A673 (cell line): ENCODE measurements around the gene CAMK2G. TPM values are rescaled to one million over a fixed set of nuclear protein-coding genes. Genes with fewer than 3 reads are reported as not detected.

ENCODE experiments used
- BruUV-seq: library from RNA; stranded (reverse); fragments of 400-500 nt; replicated peaks from 2 replicates; lab custom pipeline; 2021; lab: Mats Ljungman, UMichigan
- CTCF ChIA-PET: fragments of 300-600 bp; sonication (Branson Sonifier 250); formaldehyde crosslinking; loops from one replicate; lab custom pipeline; 2022; ENCODE audit warnings: antibody characterized with exemption; lab: Charles Lee
- POLR2A ChIA-PET: fragments of 300-600 bp; sonication (Branson Sonifier 250); formaldehyde crosslinking; loops from one replicate; lab custom pipeline; 2022; ENCODE audit warnings: antibody characterized with exemption; ENCODE audit not compliant: low non-redundant PET; lab: Charles Lee
- DNase-seq: peaks from one replicate; pipeline ENCODE4 v3.0.0-alpha.2; 2015; ENCODE audit warnings: low spot score
- H3K27ac ChIP-seq: fragments of 200-600 bp; sonication (generic); 2 replicates; pipeline ENCODE4 v1.5.1; 2016; ENCODE audit warnings: mixed run types, low read depth, mild to moderate bottlenecking, mixed read lengths, antibody characterized with exemption, low read length; ENCODE audit not compliant: poor library complexity, severe bottlenecking
- H3K27me3 ChIP-seq: fragments of 200-600 bp; sonication (generic); replicated peaks from 2 replicates; pipeline ENCODE4 v1.6.1; 2017; ENCODE audit warnings: mixed run types, low read depth, mild to moderate bottlenecking, mixed read lengths, antibody characterized with exemption, low read length; ENCODE audit not compliant: insufficient read depth, poor library complexity
- H3K36me3 ChIP-seq: fragments of 200-600 bp; sonication (generic); 2 replicates; pipeline ENCODE4 v1.6.1; 2016; ENCODE audit warnings: mixed run types, mild to moderate bottlenecking, mixed read lengths, antibody characterized with exemption, low read length; ENCODE audit not compliant: insufficient read depth, poor library complexity, severe bottlenecking
- H3K4me1 ChIP-seq: fragments of 200-600 bp; sonication (generic); 2 replicates; pipeline ENCODE4 v1.6.1; 2017; ENCODE audit warnings: mixed run types, mild to moderate bottlenecking, mixed read lengths, antibody characterized with exemption, low read length; ENCODE audit not compliant: insufficient read depth, poor library complexity, severe bottlenecking
- H3K4me3 ChIP-seq: fragments of 200-600 bp; sonication (generic); 2 replicates; pipeline ENCODE4 v1.5.1; 2016; ENCODE audit warnings: low read depth, mixed run types, mild to moderate bottlenecking, mixed read lengths, low read length; ENCODE audit not compliant: poor library complexity, severe bottlenecking
- H3K9me3 ChIP-seq: fragments of 200-600 bp; sonication (generic); 2 replicates; pipeline ENCODE4 v1.6.1; 2016; ENCODE audit warnings: mixed run types, low read depth, mild to moderate bottlenecking, mixed read lengths, antibody characterized with exemption, low read length; ENCODE audit not compliant: poor library complexity, severe bottlenecking
- CTCF ChIP-seq: fragments of 300-800, 200-600 bp; sonication (generic); conservative IDR thresholded peaks from 2 replicates; pipeline ENCODE4 v1.5.1; 2017; ENCODE audit warnings: low read depth, mild to moderate bottlenecking, antibody characterized with exemption, low read length, moderate library complexity, mixed read lengths
- EZH2 ChIP-seq: fragments of 200-600 bp; sonication (generic); IDR thresholded peaks from 2 replicates; pipeline ENCODE4 v1.6.1; 2017; ENCODE audit warnings: borderline replicate concordance, low read depth, mild to moderate bottlenecking, mixed read lengths, antibody characterized with exemption, low read length; ENCODE audit not compliant: poor library complexity, severe bottlenecking
- intact Hi-C: fragments of 100-400 bp; cut with micrococcal nuclease; formaldehyde crosslinking; loops from one replicate; pipeline ENCODE4 v1.10.0; 2022; ENCODE audit not compliant: unreplicated experiment
- total RNA-seq: library from RNA; stranded (reverse); gene quantifications from 2 replicates; pipeline ENCODE4 v1.2.3, GENCODE V29; 2021

The CAMK2G gene
- total RNA-seq, 1 experiment from 2014 or later = 32.7 TPM

- Histone ChIP-seq H3K27ac (no peak overlapping the region), H3K27me3 (no peaks in the 10 kb centered on the region), H3K36me3 (peaks cover 22% of the 10 kb centered on the region), H3K4me3 (no peak overlapping the region), H3K4me1 (no peaks in the 10 kb centered on the region), H3K9me3 (no peaks in the 10 kb centered on the region)
- ChIA-PET POLR2A (interaction anchor here (0.6 kb wide), 1 partner anchor 254 kb away, joined by 4 read pairs; no protein-coding TSS in a partner anchor), CTCF (interaction anchor here (0.7 kb wide), 1 partner anchor 315 kb away, joined by 3 read pairs; no protein-coding TSS in a partner anchor)
- intact Hi-C loops = no loop called here
- no TSS peak for BruUV-seq
- TF ChIP-seq EZH2 (no peak), CTCF (no peak)
- DNase-seq = no peak
Observed at GRCh38 chr10:73842349-73842748, 32.0 kb downstream of the CAMK2G start.

- H3K27ac ChIP-seq = no peak overlapping the region
- BruUV-seq = no TSS peak
- no peaks in the 10 kb centered on the region for H3K27me3 ChIP-seq
- H3K4me1 ChIP-seq = no peaks in the 10 kb centered on the region
- no peak overlapping the region for H3K4me3 ChIP-seq
- DNase-seq = peak; percentile 35
- peaks cover 18% of the 10 kb centered on the region for H3K36me3 ChIP-seq
- POLR2A ChIA-PET = no interaction called here
- H3K9me3 ChIP-seq = no peaks in the 10 kb centered on the region
- TF ChIP-seq CTCF (no peak), EZH2 (no peak)
- intact Hi-C loops = no loop called here
- CTCF ChIA-PET = no interaction called here
Observed at GRCh38 chr10:73841526-73842285, 32.6 kb downstream of the CAMK2G start.

- CTCF ChIA-PET = no interaction called here
- Histone ChIP-seq H3K27ac (no peak overlapping the region), H3K4me1 (no peaks in the 10 kb centered on the region), H3K4me3 (no peak overlapping the region), H3K36me3 (peaks cover 15% of the 10 kb centered on the region), H3K9me3 (no peaks in the 10 kb centered on the region), H3K27me3 (no peaks in the 10 kb centered on the region)
- intact Hi-C loops = no loop called here
- BruUV-seq = no TSS peak
- POLR2A ChIA-PET = no interaction called here
- no peak for TF ChIP-seq CTCF
- TF ChIP-seq EZH2 = no peak
- DNase-seq = no peak
Observed at GRCh38 chr10:73841061-73841421, 33.3 kb downstream of the CAMK2G start.
